ENCODE measurements around the gene ATP6V1F. TPM values are rescaled to one million over a fixed set of nuclear protein-coding genes. Genes with fewer than 3 reads are reported as not detected.

ATP6V1F gene
- total and polyA plus RNA-seq, 4 donors = 83.7 to 270 (median 103) TPM

DNA sequence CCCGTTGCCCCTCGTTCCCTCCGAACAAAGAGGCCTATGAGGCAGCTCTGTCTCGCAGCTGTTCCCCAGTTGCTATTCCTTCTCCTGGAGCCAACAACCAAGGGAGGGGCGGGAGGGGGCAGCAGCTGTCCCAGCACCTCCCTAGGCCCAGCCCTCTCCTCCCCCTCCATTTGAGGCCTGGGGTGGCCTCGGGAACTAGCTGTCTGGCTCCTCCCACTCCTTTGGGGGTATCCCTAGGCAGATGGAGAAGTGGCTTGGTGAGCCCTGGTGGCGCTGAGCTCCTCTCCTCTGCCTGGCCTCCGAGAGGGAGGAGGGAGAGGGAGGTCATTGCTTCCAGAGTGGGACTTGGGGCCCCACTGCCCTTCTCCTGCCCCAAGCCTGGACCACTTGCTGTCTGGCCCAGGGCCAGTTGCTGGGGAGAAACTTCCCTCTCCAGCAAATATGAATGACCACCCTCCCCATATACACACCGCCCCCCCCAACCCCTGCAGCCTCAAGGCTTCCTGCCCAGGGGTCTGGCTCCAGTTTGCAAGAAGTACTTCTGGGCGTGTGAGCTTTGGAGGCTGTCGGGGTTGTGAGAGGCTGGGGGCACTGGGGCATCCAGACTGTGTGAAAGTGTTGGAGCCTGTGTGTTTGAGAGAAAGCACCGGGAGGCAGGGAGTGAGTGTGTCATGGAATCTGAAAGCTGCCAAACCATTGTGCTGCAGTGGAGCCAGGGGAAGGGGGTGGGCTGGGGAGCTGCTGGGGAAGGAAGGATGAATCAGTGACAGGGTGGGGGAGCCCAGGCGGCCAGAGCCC, 29.3 kb upstream of the ATP6V1F start:
- WGBS, 2 donors = 3 to 6% methylated on average over 12 to 13 of the region's 13 CpGs

DNA sequence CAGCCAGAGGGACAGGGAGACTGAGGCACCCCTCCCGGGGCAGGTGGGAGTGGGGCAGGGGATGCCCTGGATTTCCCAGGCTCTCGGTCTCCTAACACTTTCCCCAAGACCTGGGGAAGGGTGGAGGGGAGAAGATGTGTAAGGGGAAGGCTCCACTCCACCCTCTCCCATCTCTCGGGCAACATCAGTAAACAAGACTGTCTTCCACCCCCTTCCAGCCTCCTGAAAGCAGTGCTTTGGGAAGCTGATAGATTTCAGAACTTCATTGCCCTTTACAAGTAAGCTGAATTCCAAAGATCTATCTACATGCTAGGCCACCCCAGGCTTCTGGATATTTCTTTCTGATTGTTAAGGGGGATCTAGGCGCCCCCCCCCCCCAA, 28.7 kb upstream of the ATP6V1F start:
- Histone ChIP-seq H3K27ac (ENCODE audit: low read depth in 1 of 2, low read length in 2 of 2) (no peak overlapping the region), H3K9me3 (ENCODE audit: control insufficient read depth, low read length) (no peaks in the 10 kb centered on the region), H3K36me3 (ENCODE audit: control insufficient read depth in 1 of 2, insufficient read depth in 2 of 2, low read length in 1 of 2) (no peaks in the 10 kb centered on the region), H3K4me1 (ENCODE audit: control insufficient read depth in 1 of 2, insufficient read depth in 2 of 2, low read length in 2 of 2) (no peaks in the 10 kb centered on the region), H3K27me3 (ENCODE audit: control insufficient read depth in 1 of 2, insufficient read depth in 2 of 2, low read length in 1 of 2) (no peaks in the 10 kb centered on the region), H3K4me3 (ENCODE audit: low read length in 2 of 2) (no peak overlapping the region)
- intact Hi-C loops (cut with DNase I) = loop anchor here in 1 of 2 donors (5.0 kb wide), 1 partner anchor 97 kb away; the partner anchor contains the start of gene CALU
- 16 to 23% methylated on average over 2 to 4 of the region's 4 CpGs for WGBS, 2 donors
- no peak for ATAC-seq (ENCODE audit: low FRiP score)
- DNase-seq = peak in 1 of 2 donors; percentile 17

More for the DNA sequence above, 29.3 kb upstream of the ATP6V1F start:
- Histone ChIP-seq H3K4me1 (ENCODE audit: control insufficient read depth in 1 of 2, insufficient read depth in 2 of 2, low read length in 2 of 2) (no peaks in the 10 kb centered on the region), H3K27ac (ENCODE audit: low read depth in 1 of 2, low read length in 2 of 2) (peak overlapping the region; percentile 6 to 77), H3K36me3 (ENCODE audit: control insufficient read depth in 1 of 2, insufficient read depth in 2 of 2, low read length in 1 of 2) (no peaks in the 10 kb centered on the region), H3K27me3 (ENCODE audit: control insufficient read depth in 1 of 2, insufficient read depth in 2 of 2, low read length in 1 of 2) (no peaks in the 10 kb centered on the region), H3K9me3 (ENCODE audit: control insufficient read depth, low read length) (no peaks in the 10 kb centered on the region), H3K4me3 (ENCODE audit: low read length in 2 of 2) (no peak overlapping the region)
- peak; percentile 83 to 88 for DNase-seq
- peak; percentile 53 for ATAC-seq (ENCODE audit: low FRiP score)
- intact Hi-C loops (cut with DNase I) = loop anchor here in 1 of 2 donors (5.0 kb wide), 1 partner anchor 96 kb away; the partner anchor contains the start of gene CALU

DNA sequence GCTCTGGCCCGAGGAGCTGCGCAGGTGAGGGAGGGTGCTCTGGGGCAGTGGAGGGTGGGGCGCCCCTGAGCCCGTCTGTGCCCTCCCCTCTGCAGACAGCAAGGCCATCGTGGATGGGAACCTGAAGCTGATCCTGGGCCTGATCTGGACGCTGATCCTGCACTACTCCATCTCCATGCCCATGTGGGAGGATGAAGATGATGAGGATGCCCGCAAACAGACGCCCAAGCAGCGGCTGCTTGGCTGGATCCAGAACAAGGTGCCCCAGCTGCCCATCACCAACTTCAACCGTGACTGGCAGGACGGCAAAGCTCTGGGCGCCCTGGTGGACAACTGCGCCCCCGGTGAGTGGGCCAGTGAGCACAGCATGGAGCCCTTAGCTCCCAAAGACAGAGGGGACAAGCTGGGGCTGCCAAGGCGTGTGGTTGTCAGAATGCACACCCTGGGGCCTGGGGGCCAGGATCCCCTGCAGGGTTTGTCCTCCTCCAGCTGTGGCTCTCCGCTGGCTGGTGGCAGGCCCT, 27.4 kb upstream of the ATP6V1F start:
- whole genome bisulfite sequencing, 2 donors = 78 to 88% methylated on average over 16 of the region's 16 CpGs
- no peaks in the 10 kb centered on the region for H3K27me3 ChIP-seq (ENCODE audit: control insufficient read depth in 1 of 2, insufficient read depth in 2 of 2, low read length in 1 of 2)
- no peaks in the 10 kb centered on the region for H3K4me1 ChIP-seq (ENCODE audit: control insufficient read depth in 1 of 2, insufficient read depth in 2 of 2, low read length in 2 of 2)
- ATAC-seq (ENCODE audit: low FRiP score) (no peak), DNase-seq (peak in 1 of 2 donors; percentile 38)
- no peak overlapping the region for H3K4me3 ChIP-seq (ENCODE audit: low read length in 2 of 2)
- no peak overlapping the region for H3K27ac ChIP-seq (ENCODE audit: low read depth in 1 of 2, low read length in 2 of 2)
- intact Hi-C loops (cut with DNase I) = no loop called here
- no peaks in the 10 kb centered on the region for H3K9me3 ChIP-seq (ENCODE audit: control insufficient read depth, low read length)
- peaks cover 0 to 2% of the 10 kb centered on the region in 2 donors for H3K36me3 ChIP-seq (ENCODE audit: control insufficient read depth in 1 of 2, insufficient read depth in 2 of 2, low read length in 1 of 2)

DNA sequence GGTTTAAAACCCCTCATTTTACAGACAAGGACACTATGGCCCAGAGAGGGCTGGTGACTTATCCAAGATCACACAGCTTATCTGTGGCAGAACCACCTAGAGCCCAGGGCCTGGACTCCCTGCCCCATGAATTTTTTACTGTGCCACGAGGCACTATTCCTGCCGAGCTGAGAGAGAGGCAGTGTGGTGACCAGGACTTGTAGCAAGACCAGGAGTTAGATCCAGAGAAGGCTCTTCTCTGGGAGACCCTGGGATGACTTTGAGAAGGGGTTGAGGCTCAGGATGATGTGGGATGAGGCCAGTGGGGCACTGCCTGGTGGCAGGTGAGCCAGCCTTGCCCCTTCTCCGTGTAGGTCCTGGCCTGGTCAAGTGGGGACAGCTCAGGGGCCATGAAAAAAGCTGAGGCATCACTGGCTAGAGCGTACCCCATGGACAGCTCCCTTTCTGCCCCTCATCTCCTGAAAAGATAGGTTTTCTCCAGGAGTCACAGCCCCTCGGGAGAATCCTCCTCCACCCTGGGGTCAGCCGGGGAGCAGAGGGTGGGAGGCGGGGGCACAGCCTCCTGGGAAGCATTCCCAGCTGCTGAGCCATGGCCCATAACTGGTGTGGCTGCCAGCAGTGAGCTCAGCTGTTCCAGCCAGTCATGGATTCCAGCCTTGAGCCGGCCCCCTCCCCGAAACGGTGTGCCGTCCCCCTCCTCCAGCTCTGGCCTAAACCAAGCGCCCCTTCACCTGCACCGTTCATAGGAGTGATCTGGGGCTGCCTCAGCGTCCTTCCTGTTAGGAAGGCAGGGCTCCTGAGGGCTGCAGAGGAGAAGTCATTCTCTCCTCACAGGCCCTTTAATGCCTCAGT, 26.6 kb upstream of the ATP6V1F start:
- peak overlapping the region; percentile 12 to 34 for H3K27ac ChIP-seq (ENCODE audit: low read depth in 1 of 2, low read length in 2 of 2)
- no peak overlapping the region for H3K4me3 ChIP-seq (ENCODE audit: low read length in 2 of 2)
- no peaks in the 10 kb centered on the region for H3K9me3 ChIP-seq (ENCODE audit: control insufficient read depth, low read length)
- no peak for ATAC-seq (ENCODE audit: low FRiP score)
- peaks cover 0 to 3% of the 10 kb centered on the region in 2 donors for H3K36me3 ChIP-seq (ENCODE audit: control insufficient read depth in 1 of 2, insufficient read depth in 2 of 2, low read length in 1 of 2)
- no peaks in the 10 kb centered on the region for H3K27me3 ChIP-seq (ENCODE audit: control insufficient read depth in 1 of 2, insufficient read depth in 2 of 2, low read length in 1 of 2)
- DNase-seq = peak; percentile 82 to 90
- WGBS, 2 donors = 17 to 23% methylated on average over 14 of the region's 14 CpGs
- H3K4me1 ChIP-seq (ENCODE audit: control insufficient read depth in 1 of 2, insufficient read depth in 2 of 2, low read length in 2 of 2) = no peaks in the 10 kb centered on the region
- intact Hi-C loops (cut with DNase I) = no loop called here

DNA sequence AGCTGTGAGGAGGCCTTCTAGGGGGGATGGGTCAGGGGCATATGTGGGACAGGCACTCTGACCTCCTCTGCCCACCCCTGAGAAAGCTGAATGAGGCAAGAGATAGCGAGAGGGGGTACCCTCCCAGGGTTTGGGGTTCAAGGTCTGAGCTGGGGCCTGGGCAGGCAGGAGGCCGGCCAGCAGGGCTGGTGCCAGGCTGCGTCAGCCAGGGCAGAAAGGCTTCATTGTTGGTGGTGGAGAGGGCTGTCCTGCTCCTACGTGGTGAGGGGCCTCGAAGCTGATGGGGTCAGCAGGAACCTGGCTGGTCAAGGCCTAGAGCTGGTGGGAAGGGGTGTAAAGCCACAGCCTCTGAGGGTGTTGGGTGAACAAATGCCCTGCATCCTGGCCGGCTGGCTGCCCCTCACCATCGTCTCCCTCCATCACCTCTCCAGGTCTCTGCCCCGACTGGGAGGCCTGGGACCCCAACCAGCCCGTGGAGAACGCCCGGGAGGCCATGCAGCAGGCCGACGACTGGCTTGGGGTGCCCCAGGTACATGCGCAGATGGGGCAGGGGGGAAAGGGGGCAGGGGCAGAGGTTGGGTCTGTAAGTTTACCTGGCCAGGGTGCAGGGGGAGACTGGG, 25.8 kb upstream of the ATP6V1F start:
- Histone ChIP-seq H3K36me3 (ENCODE audit: control insufficient read depth in 1 of 2, insufficient read depth in 2 of 2, low read length in 1 of 2) (peaks cover 0 to 8% of the 10 kb centered on the region in 2 donors), H3K4me3 (ENCODE audit: low read length in 2 of 2) (no peak overlapping the region), H3K9me3 (ENCODE audit: control insufficient read depth, low read length) (no peaks in the 10 kb centered on the region), H3K4me1 (ENCODE audit: control insufficient read depth in 1 of 2, insufficient read depth in 2 of 2, low read length in 2 of 2) (no peaks in the 10 kb centered on the region), H3K27me3 (ENCODE audit: control insufficient read depth in 1 of 2, insufficient read depth in 2 of 2, low read length in 1 of 2) (no peaks in the 10 kb centered on the region), H3K27ac (ENCODE audit: low read depth in 1 of 2, low read length in 2 of 2) (peak overlapping the region in 1 of 2 donors; percentile 29)
- ATAC-seq (ENCODE audit: low FRiP score) (no peak), DNase-seq (peak in 1 of 2 donors; percentile 34)
- 79 to 81% methylated on average over 14 of the region's 14 CpGs for WGBS, 2 donors
- intact Hi-C loops (cut with DNase I) = no loop called here

DNA sequence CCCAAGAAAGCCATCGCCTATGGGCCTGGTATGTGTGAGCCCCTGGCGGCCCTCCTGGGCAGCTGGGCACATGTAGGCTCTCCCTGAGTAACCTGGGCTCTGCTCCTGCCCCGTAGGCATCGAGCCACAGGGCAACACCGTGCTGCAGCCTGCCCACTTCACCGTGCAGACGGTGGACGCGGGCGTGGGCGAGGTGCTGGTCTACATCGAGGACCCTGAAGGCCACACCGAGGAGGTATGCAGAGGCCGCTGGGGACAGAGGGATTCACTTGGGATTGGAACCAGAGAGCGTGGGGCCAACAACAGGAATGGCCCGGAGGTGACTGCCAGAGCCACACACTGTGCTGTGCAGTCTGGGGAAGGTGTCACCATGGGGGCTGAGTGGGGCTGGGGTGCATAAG, 25.1 kb upstream of the ATP6V1F start:
- Histone ChIP-seq H3K27me3 (ENCODE audit: control insufficient read depth in 1 of 2, insufficient read depth in 2 of 2, low read length in 1 of 2) (no peaks in the 10 kb centered on the region), H3K36me3 (ENCODE audit: control insufficient read depth in 1 of 2, insufficient read depth in 2 of 2, low read length in 1 of 2) (peaks cover 0 to 9% of the 10 kb centered on the region in 2 donors), H3K9me3 (ENCODE audit: control insufficient read depth, low read length) (no peaks in the 10 kb centered on the region), H3K4me3 (ENCODE audit: low read length in 2 of 2) (no peak overlapping the region), H3K27ac (ENCODE audit: low read depth in 1 of 2, low read length in 2 of 2) (no peak overlapping the region), H3K4me1 (ENCODE audit: control insufficient read depth in 1 of 2, insufficient read depth in 2 of 2, low read length in 2 of 2) (no peaks in the 10 kb centered on the region)
- intact Hi-C loops (cut with DNase I) = no loop called here
- WGBS, 2 donors = 91 to 94% methylated on average over 16 of the region's 16 CpGs
- DNase-seq (peak in 1 of 2 donors; percentile 39), ATAC-seq (ENCODE audit: low FRiP score) (no peak)

DNA sequence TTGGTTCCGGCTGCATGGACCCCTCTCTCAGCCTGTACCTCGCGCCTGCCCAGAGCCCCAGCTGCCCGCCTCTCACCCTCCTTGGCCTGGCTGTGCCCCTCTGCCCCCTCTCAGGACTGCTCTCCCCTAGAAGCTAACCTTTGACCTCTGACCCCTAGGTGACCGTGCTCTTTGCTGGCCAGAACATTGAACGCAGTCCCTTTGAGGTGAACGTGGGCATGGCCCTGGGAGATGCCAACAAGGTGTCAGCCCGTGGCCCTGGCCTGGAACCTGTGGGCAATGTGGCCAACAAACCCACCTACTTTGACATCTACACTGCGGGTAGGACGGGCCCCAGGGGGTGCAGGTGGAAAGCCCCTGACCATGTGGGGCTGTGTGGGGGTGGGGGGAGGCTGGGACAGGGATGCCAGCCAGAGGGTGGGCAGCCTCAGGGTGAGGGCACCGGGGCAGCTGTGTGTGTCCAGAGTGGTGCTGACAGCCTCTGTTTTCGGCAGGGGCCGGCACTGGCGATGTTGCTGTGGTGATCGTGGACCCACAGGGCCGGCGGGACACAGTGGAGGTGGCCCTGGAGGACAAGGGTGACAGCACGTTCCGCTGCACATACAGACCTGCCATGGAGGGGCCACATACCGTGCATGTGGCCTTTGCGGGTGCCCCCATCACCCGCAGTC, 24.4 kb upstream of the ATP6V1F start:
- Histone ChIP-seq H3K27ac (ENCODE audit: low read depth in 1 of 2, low read length in 2 of 2) (no peak overlapping the region), H3K9me3 (ENCODE audit: control insufficient read depth, low read length) (no peaks in the 10 kb centered on the region), H3K36me3 (ENCODE audit: control insufficient read depth in 1 of 2, insufficient read depth in 2 of 2, low read length in 1 of 2) (peaks cover 0 to 9% of the 10 kb centered on the region in 2 donors), H3K27me3 (ENCODE audit: control insufficient read depth in 1 of 2, insufficient read depth in 2 of 2, low read length in 1 of 2) (no peaks in the 10 kb centered on the region), H3K4me1 (ENCODE audit: control insufficient read depth in 1 of 2, insufficient read depth in 2 of 2, low read length in 2 of 2) (no peaks in the 10 kb centered on the region), H3K4me3 (ENCODE audit: low read length in 2 of 2) (no peak overlapping the region)
- no peak for ATAC-seq (ENCODE audit: low FRiP score)
- intact Hi-C loops (cut with DNase I) = no loop called here
- DNase-seq = peak; percentile 37 to 70
- WGBS, 2 donors = 91 to 92% methylated on average over 22 of the region's 22 CpGs

All from aorta (tissue), 5 donors.